A549 treated with Mapracorat at 1 μM for 4 hours (cell line): Measurements from ENCODE around the gene PCDHA7. TPM values are rescaled to one million over a fixed set of nuclear protein-coding genes. Genes with fewer than 3 reads are reported as not detected.

ENCODE experiments used
- total RNA-seq: library from RNA; stranded (reverse); fragments of 200-300 nt; extraction: Qiagen RNA extraction; gene quantifications from 5 replicates; pipeline ENCODE4 v1.2.3, GENCODE V29; 2022

Gene PCDHA7
- total RNA-seq, result 0.09 to 0.15 TPM (median 0.12 TPM) in 4 of 5 replicates, not detected in the other

GRCh38 chr5:140833993-140834392, at the start of gene PCDHA7:
PCDHA7 (plus strand) TSS chr5:140834269; CDS start chr5:140834384, 115 bp downstream.

GRCh38 chr5:140785905-140786686, 48.0 kb upstream of the PCDHA7 start, which contains the start of gene PCDHA1:
PCDHA1 (plus strand) TSS chr5:140786140.

GRCh38 chr5:140794595-140795258, 39.3 kb upstream of the PCDHA7 start, which contains the start of gene PCDHA2:
PCDHA2 (plus strand) TSS chr5:140794852.

GRCh38 chr5:140800816-140801493, 33.1 kb upstream of the PCDHA7 start, which contains the start of gene PCDHA3:
PCDHA3 (plus strand) TSS chr5:140801057.

GRCh38 chr5:140806834-140807775, 27.0 kb upstream of the PCDHA7 start, which contains the start of gene PCDHA4:
PCDHA4 (plus strand) TSS chr5:140807068.

GRCh38 chr5:140821375-140822280, 12.4 kb upstream of the PCDHA7 start, which contains the start of gene PCDHA5:
PCDHA5 (plus strand) TSS chr5:140821613.

GRCh38 chr5:140827704-140828361, 6.2 kb upstream of the PCDHA7 start, which contains the start of gene PCDHA6:
PCDHA6 (plus strand) TSS chr5:140827960; CDS start chr5:140828092, 132 bp downstream.

GRCh38 chr5:140840978-140841962, 7.2 kb downstream of the PCDHA7 start, which contains the start of gene PCDHA8:
PCDHA8 (plus strand) TSS chr5:140841187; CDS start chr5:140841322, 135 bp downstream.

GRCh38 chr5:140848139-140849102, 14.4 kb downstream of the PCDHA7 start, which contains the start of gene PCDHA9:
PCDHA9 (plus strand) TSS chr5:140848382; CDS start chr5:140848496, 114 bp downstream.

GRCh38 chr5:140855772-140856674, 22.0 kb downstream of the PCDHA7 start, which contains the start of gene PCDHA10:
PCDHA10 (plus strand) TSS chr5:140855897; CDS start chr5:140856049, 152 bp downstream.

GRCh38 chr5:140868721-140869554, 34.9 kb downstream of the PCDHA7 start, which contains the start of gene PCDHA11:
PCDHA11 (plus strand) TSS chr5:140868957; CDS start chr5:140869104, 147 bp downstream.

GRCh38 chr5:140875085-140876065, 41.3 kb downstream of the PCDHA7 start, which contains the start of gene PCDHA12:
PCDHA12 (plus strand) TSS chr5:140875308; CDS start chr5:140875473, 165 bp downstream.

GRCh38 chr5:140881889-140882590, 48.0 kb downstream of the PCDHA7 start, which contains the start of gene PCDHA13:
PCDHA13 (plus strand) TSS chr5:140882124; CDS start chr5:140882269, 145 bp downstream.

